ENCODE results near the gene PCDHA4.

PCDHA4 gene

DNA sequence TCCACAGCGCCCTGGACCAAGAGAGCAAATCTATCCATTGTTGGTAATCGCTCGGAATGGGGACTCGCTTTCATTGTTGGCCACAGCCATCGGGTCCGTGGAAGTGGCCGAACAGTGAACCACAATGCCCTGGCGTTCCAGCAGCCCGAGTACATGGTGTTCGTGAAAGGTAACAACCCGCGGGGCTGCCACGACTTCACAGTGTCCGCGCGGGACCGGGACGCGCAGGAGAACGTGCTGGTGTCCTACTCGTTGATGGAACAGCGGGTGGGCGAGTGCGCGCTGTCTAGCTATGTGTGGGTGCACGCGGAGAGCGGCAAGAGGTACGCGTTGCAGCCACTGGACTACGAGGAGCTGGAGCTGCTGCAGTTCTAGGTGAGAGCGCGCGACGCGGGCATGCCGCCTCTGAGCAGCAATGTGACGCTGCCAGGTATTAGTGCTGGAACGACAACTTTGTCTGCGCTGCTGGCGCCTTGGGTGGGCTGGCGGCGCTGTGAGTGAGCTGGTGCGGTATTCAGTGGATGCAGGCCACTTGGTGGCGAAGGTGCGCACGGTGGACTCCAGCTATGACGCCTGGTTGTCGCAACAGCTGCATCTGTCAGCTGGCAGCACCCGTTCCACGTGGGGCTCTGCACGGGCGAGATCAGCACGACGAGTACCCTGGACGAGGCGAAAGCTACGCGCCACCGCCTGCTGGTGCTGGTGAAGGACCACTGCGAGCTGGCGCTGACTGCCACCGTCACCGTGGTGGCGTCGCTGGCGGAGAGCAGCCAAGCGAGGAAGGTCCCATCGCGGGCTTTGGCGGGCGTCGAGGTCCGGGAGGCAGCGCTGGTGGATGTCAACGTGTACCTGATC, 55.8 kb downstream of the PCDHA4 start:
- no peak for DNase-seq

Measured in DMS53 (cell line).